Prostate gland (tissue), 2 donors: ENCODE measurements around the gene CDH11.

Experiments used
- POLR2A ChIP-seq: fragments of 450-650 bp; IDR thresholded peaks from one replicate; pipeline ENCODE4 v1.6.1; 2016; ENCODE audit warnings: antibody characterized with exemption, mild to moderate bottlenecking
- POLR2AphosphoS5 ChIP-seq: sonication (generic); formaldehyde crosslinking; IDR thresholded peaks from one replicate; pipeline ENCODE4 v1.6.1; 2017; ENCODE audit warnings: antibody characterized with exemption
- TF ChIP-seq, protein P1 (sequence below), 4 experiments: fragments of 200-600 bp in 2 of 4; fragments of 450-650 bp in 2 of 4; sonication (generic) in 2 of 4; IDR thresholded peaks; 1 replicate in 3 of 4; 2 replicates in 1 of 4; pipeline ENCODE4 v1.5.1; 2016 to 2019; ENCODE audit warnings: antibody characterized with exemption in 4 of 4, mild to moderate bottlenecking in 2 of 4, moderate library complexity in 2 of 4

GRCh38 chr16:64924086-64924485 is 197.8 kb downstream of the CDH11 start:
- TF ChIP-seq POLR2A (no peak), POLR2AphosphoS5 (no peak)
- TF ChIP-seq, protein P1, sequence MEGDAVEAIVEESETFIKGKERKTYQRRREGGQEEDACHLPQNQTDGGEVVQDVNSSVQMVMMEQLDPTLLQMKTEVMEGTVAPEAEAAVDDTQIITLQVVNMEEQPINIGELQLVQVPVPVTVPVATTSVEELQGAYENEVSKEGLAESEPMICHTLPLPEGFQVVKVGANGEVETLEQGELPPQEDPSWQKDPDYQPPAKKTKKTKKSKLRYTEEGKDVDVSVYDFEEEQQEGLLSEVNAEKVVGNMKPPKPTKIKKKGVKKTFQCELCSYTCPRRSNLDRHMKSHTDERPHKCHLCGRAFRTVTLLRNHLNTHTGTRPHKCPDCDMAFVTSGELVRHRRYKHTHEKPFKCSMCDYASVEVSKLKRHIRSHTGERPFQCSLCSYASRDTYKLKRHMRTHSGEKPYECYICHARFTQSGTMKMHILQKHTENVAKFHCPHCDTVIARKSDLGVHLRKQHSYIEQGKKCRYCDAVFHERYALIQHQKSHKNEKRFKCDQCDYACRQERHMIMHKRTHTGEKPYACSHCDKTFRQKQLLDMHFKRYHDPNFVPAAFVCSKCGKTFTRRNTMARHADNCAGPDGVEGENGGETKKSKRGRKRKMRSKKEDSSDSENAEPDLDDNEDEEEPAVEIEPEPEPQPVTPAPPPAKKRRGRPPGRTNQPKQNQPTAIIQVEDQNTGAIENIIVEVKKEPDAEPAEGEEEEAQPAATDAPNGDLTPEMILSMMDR (IDR thresholded peaks at IDR 0.05), result no peak
